Spinal cord (tissue), 10 donors: Measurements from ENCODE around the gene DNAJC21. TPM values are rescaled to one million over a fixed set of nuclear protein-coding genes. Genes with fewer than 3 reads are reported as not detected.
"Not testable (repeated sequence)": the region's sequence is repeated elsewhere in the genome, so short reads cannot be mapped to it uniquely, and the experiment has no call there.

Experiments
- DNase-seq, 6 donors: peaks; one replicate each; pipeline versions ENCODE4 v3.0.0 to v3.0.0-alpha.2; 2013 to 2015; ENCODE audit warnings: low spot score in 6 of 6, low read depth in 4 of 6
- H3K27ac ChIP-seq: one replicate; pipeline ENCODE4 v1.5.1; 2013; ENCODE audit warnings: low read depth, low read length, control low read depth
- H3K27me3 ChIP-seq: one replicate; pipeline ENCODE4 v1.6.1; 2013; ENCODE audit warnings: low read length; ENCODE audit not compliant: control insufficient read depth, insufficient read depth
- H3K36me3 ChIP-seq: one replicate; pipeline ENCODE4 v1.6.1; 2013; ENCODE audit warnings: low read length; ENCODE audit not compliant: control insufficient read depth, insufficient read depth
- H3K4me1 ChIP-seq: one replicate; pipeline ENCODE4 v1.6.1; 2013; ENCODE audit warnings: low read length; ENCODE audit not compliant: control insufficient read depth, insufficient read depth
- H3K4me3 ChIP-seq: one replicate; pipeline ENCODE4 v1.5.1; 2013; ENCODE audit warnings: low read depth, low read length, control low read depth
- H3K9me3 ChIP-seq: one replicate; pipeline ENCODE4 v1.6.1; 2013; ENCODE audit warnings: low read length; ENCODE audit not compliant: control insufficient read depth, insufficient read depth
- WGBS: methylation state at CpG from one replicate; pipeline ENCODE4 v1.1.5; 2013; ENCODE audit warnings: missing lambda C conversion rate; ENCODE audit not compliant: insufficient coverage; 5-methylcytosine and 5-hydroxymethylcytosine counted together
- polyA plus RNA-seq, 2 donors: library from polyadenylated mRNA; unstranded; fragments of 120-200 nt; gene quantifications; one replicate each; pipeline ENCODE4 v1.2.1, GENCODE V29; 2013; ENCODE audit not compliant: insufficient read length in 2 of 2
- total RNA-seq, 2 donors: library from RNA; depleted of rRNA in 1 of 2; stranded (reverse); fragments of 120-200 nt in 1 of 2; fragments of >200 nt in 1 of 2; gene quantifications; one replicate each; pipeline versions ENCODE4 v1.2.3 to v1.2.4, GENCODE V29; 2013 to 2014
- donor health status: healthy.

Gene DNAJC21
- total and polyA plus RNA-seq, 4 donors, result 28.4 to 35.3 (median 33.2) TPM

DNA sequence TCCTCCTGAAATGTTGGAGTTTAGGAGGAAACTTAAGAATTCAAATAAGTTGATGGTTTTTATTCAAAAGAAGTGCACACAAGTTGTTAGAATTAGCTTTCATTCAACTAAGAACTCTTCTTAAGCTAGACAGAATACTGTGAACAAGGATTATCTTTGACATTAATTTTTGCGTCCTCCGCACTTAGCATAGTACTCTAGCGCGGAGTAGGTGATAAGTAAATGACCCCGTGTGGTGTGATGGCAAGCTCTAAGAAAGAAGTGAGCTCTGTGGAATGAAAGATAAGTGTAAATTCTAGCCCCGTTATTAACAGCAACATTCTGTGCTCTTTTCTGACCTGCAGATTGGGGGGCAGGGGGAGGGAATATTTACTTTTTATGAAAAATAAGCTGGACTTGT, 12.8 kb upstream of the DNAJC21 start:
- Histone ChIP-seq H3K36me3 (peaks cover 6% of the 10 kb centered on the region), H3K4me1 (peaks cover 9% of the 10 kb centered on the region), H3K27ac (no peak overlapping the region), H3K9me3 (no peaks in the 10 kb centered on the region), H3K4me3 (peak overlapping the region; percentile 99), H3K27me3 (no peaks in the 10 kb centered on the region)
- DNase-seq, result no peak
- 20% methylated on average over 5 of the region's 6 CpGs for WGBS

DNA sequence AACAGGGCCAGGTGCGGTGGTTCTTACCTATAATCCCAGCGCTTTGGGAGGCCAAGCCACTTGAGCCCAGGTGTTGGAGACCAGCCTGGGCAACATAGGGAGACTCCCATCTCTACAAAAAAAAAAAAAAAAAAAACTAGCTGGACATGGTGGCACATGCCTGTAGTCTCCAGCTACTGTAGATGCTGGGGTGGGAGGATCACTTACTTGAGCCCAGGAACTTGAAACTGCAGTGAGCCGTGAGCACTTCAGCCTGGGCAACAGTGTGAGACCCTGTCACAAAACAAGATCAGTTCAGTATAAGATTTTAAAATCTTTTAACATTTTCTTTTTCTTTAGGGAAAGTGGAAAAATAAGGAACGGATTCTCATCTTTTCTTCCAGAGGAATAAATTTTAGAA, 11.3 kb upstream of the DNAJC21 start:
- H3K4me3 ChIP-seq, result no peak overlapping the region
- DNase-seq, result no peak
- peaks cover 9% of the 10 kb centered on the region for H3K4me1 ChIP-seq
- no peaks in the 10 kb centered on the region for H3K9me3 ChIP-seq
- no peak overlapping the region for H3K27ac ChIP-seq
- WGBS, result 92% methylated on average over 2 of the region's 4 CpGs
- H3K36me3 ChIP-seq, result peaks cover 5% of the 10 kb centered on the region
- no peaks in the 10 kb centered on the region for H3K27me3 ChIP-seq

DNA sequence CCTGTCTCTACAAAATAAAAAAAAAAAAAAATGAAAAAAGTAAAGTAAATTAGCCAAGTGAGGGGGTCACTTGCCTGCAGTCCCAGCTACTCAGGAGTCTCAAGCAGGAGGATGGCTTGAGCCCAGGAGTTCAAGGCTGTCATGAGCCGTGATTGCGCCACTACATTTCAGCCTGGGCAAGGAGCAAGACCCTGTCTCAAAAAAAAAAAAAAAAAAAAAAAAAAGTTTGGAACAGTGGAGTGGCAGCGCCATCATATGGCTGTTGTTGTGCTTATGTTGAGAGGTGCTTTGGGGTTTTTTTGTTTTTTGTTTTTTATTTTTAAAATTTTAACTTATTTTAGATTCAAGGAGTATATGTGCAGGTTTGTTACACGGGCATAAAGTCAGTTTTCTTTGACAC, 10.3 kb upstream of the DNAJC21 start:
- Histone ChIP-seq H3K27ac (no peak overlapping the region), H3K36me3 (peaks cover 11% of the 10 kb centered on the region), H3K4me3 (no peak overlapping the region), H3K27me3 (no peaks in the 10 kb centered on the region), H3K4me1 (peaks cover 9% of the 10 kb centered on the region), H3K9me3 (no peaks in the 10 kb centered on the region)
- no peak for DNase-seq
- no CpG with 5 or more reads among the region's 4 CpGs for WGBS

DNA sequence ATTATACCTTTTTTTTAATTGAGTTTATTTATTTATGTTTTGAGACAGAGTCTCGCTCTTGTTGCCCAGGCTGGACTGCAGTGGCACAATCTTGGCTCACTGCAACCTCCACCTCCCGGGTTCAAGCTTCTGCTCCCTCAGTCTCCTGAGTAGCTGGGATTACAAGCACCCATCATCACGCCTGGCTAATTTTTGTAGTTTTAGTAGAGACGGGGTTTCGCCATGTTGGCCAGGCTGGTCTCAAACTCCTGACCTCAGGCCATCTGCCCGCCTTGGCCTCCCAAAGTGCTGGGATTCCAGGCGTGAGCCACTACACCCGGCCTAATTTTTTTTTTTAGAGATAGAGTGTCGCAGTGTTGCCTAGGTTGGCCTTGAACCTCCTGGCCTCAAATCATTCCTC, 6.1 kb upstream of the DNAJC21 start:
- WGBS, result 83% methylated on average over 1 of the region's 9 CpGs

DNA sequence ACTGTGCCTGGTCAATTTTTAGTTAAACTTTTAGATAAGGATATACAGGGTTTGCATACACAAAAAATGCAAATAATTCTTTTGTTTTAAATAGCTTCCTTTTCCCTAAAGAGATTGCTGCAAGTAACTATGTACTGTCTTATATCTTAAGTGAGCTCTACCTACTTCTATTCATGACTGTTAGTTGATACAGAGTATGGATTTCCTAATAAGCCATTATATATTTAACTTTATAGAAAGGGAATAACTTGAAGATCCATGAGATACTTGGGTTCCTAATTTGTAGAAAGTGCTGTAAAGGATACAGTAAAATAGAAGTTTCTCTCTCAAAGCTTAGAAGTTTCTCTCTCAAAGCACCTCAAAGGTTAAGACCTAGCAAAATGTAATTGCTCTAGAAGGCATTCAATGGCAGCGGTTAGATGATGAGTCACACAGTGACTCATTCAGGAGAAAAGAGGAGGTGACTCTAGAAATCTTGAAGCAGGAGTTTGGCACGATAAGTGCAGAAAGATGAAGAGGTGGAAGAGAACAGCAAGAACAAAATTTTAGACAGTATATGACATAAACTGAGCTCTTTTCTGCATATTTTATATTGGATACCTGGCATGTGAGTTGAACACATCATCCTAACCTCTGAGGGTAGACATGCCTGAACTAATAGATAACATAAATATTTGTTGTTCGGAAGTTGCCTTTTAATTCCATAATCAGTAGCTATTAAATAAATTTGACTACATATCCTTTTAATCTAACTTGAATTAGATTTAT, 5.5 kb upstream of the DNAJC21 start:
- Histone ChIP-seq H3K27me3 (no peaks in the 10 kb centered on the region), H3K9me3 (no peaks in the 10 kb centered on the region), H3K4me3 (no peak overlapping the region), H3K36me3 (peaks cover 22% of the 10 kb centered on the region), H3K4me1 (no peaks in the 10 kb centered on the region), H3K27ac (no peak overlapping the region)
- DNase-seq, result no peak
- 90% methylated on average over 2 of the region's 3 CpGs for WGBS

More for the DNA sequence above, 6.1 kb upstream of the DNAJC21 start:
- not testable (repeated sequence) for H3K27me3 ChIP-seq, H3K9me3 ChIP-seq, DNase-seq, H3K4me3 ChIP-seq, H3K27ac ChIP-seq, H3K4me1 ChIP-seq
- H3K36me3 ChIP-seq, result peaks cover 22% of the 10 kb centered on the region

DNA sequence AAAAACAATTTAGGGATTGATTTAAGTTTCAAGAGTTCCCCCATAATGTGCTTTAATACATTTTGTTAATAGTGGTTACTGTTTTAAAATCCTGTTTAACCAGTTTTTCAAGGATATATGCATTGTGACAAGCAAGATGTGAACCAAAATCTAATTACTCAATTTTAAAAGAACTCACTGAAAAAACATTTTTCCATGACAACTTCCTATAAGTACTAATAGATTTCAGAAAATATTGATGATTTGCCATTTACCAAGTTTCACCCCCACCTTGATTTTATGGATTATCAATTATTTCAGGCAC, 4.9 kb upstream of the DNAJC21 start:
- Histone ChIP-seq H3K27me3 (no peaks in the 10 kb centered on the region), H3K27ac (no peak overlapping the region), H3K4me3 (no peak overlapping the region), H3K4me1 (no peaks in the 10 kb centered on the region), H3K36me3 (peaks cover 22% of the 10 kb centered on the region), H3K9me3 (no peaks in the 10 kb centered on the region)
- DNase-seq, result no peak

DNA sequence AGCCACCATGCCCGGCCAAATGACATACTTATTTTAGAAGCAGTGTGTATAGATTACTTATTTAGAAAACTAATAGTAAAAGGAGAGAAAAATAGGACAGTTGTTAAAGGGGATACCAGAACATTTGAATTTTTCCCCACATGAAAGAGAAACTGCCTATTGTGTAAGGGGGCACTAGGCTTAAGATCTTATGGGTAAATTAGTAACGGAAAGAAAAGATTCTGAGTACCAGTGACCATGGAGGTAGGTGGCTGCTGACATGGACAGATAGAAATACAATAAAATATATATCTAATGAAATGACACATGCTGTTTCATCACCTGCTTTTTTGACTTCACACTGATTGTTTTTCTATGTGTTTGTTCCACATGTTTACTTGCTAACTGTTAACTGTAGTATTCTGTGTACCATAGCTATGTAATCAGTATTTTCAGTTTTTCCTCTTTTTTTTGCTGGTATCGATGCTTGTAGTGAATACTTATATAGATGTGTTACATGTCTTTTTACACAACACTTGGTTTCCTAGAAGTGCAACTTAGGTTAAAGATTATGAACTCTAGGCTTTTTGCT, 3.0 kb upstream of the DNAJC21 start:
- H3K27ac ChIP-seq, result no peak overlapping the region
- H3K27me3 ChIP-seq, result no peaks in the 10 kb centered on the region
- WGBS, result no CpG with 5 or more reads among the region's 3 CpGs
- no peaks in the 10 kb centered on the region for H3K9me3 ChIP-seq
- peaks cover 22% of the 10 kb centered on the region for H3K36me3 ChIP-seq
- DNase-seq, result no peak
- H3K4me3 ChIP-seq, result no peak overlapping the region
- no peaks in the 10 kb centered on the region for H3K4me1 ChIP-seq

DNA sequence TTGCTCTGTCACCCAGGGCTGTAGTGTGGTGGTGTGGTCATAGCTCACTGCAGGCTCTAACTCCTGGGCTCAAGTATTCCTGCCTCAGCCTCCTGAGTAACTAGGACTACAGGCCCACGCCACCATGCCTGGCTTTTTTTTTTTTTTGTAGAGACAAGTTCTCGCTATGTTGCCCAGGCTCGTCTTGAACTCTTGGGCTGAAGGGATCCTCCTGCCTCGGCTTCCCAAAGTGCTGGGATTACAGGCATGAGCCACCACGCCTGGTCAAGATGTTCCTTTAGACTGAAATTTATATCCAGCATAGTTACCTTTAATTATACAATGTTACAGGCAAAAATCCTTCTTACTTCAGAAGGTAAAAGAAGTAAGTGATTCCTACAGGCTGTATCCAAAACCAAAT, 1.6 kb upstream of the DNAJC21 start:
- Histone ChIP-seq H3K27ac (no peak overlapping the region), H3K36me3 (peaks cover 20% of the 10 kb centered on the region), H3K4me1 (peaks cover 3% of the 10 kb centered on the region), H3K27me3 (no peaks in the 10 kb centered on the region), H3K4me3 (no peak overlapping the region), H3K9me3 (no peaks in the 10 kb centered on the region)
- no peak for DNase-seq
- 80% methylated on average over 2 of the region's 5 CpGs for WGBS

DNA sequence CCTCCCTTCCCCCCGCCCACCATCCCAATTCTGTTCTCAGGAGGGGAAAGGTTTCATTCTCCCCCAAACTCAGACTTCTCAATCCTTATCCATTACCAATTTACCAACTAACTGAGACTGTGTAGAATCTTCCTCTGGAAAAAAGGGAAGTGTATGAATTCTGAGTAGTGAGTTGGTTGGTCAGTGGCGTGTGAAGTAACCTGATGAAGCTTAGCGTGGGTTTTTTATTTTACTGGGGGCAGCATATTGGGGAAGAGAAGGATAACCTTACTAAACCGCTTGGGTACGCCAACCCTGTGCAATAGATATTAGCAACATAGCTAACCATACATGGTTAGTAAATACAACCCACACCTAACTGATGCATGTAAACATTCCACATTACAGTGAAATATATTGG, 1.1 kb upstream of the DNAJC21 start:
- H3K36me3 ChIP-seq, result peaks cover 17% of the 10 kb centered on the region
- H3K27ac ChIP-seq, result no peak overlapping the region
- 100% methylated on average over 1 of the region's 5 CpGs for WGBS
- H3K4me3 ChIP-seq, result no peak overlapping the region
- no peaks in the 10 kb centered on the region for H3K27me3 ChIP-seq
- H3K9me3 ChIP-seq, result no peaks in the 10 kb centered on the region
- peak in 1 of 6 donors; percentile 1 for DNase-seq
- H3K4me1 ChIP-seq, result peaks cover 3% of the 10 kb centered on the region

DNA sequence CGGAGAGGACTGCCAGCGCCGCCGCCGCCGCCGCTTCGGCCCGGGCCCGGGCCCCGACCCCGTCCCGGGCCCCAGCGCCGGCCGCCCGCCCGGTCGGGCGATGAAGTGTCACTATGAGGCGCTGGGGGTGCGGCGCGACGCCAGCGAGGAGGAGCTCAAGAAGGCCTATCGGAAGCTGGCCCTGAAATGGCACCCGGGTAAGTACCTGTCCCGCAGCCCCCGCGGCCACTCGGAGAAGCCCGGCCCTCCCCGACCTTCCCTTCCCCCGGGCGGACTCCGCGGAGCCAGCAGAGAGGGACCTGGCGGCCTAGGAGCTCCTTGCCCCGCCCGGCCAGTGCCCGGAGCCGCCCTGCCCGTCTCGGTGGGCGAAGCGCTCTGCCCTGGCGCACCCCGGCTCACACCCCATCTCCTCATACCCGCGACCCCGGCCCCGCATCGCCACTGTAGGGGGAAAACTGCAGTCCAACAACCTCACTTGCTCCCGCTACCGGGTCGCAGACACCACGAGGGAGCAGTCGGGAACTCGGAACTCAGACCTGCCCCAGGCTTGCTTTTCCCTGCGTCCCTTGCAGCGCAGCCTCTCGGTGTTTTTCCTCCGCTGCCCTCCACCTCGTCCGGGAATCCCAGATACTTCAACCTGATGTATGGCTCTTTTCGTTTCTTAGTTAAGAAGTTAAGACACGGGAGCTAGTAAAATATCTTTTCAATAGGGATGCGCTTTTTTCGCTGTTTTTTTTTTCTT, 532 bp downstream of the DNAJC21 start:
- WGBS, result 0% methylated on average over 63 of the region's 70 CpGs
- no peaks in the 10 kb centered on the region for H3K27me3 ChIP-seq
- peaks cover 13% of the 10 kb centered on the region for H3K36me3 ChIP-seq
- peak overlapping the region; percentile 82 for H3K4me3 ChIP-seq
- peak overlapping the region; percentile 92 for H3K27ac ChIP-seq
- no peaks in the 10 kb centered on the region for H3K9me3 ChIP-seq
- peaks cover 3% of the 10 kb centered on the region for H3K4me1 ChIP-seq
- DNase-seq, result peak in 5 of 6 donors; percentile 48 to 91 (median 65)
